GM21576 (cell line): Measurements from ENCODE around the gene MICAL3.
"Not testable (repeated sequence)": the region's sequence is repeated elsewhere in the genome, so short reads cannot be mapped to it uniquely, and the experiment has no call there.

Source experiments
- ATAC-seq: cut with Tn5 transposase; IDR thresholded peaks from one replicate; pipeline ENCODE4 v1.9.1; 2021; ENCODE audit warnings: mild to moderate bottlenecking, moderate library complexity; ENCODE audit not compliant: unreplicated experiment

Gene MICAL3

DNA sequence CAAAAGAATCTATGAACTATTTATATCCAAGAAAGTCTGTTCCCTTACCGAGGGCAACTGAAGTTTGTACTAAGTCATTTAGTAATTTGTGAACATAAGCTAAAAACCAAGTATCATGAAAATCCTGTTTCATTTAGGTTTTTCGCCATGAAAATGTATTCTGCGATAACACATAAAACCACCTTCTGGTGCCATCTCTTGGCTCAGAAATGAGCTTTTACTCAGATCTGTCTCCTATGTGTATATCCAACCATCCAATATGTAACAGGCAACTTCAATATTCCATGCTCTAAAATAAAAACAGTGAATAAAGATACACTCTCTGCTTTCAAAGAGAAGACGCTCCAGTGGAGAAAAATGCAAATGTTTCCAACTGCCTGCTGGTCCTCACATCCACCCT, 132.0 kb downstream of the MICAL3 start:
- ATAC-seq = no peak

DNA sequence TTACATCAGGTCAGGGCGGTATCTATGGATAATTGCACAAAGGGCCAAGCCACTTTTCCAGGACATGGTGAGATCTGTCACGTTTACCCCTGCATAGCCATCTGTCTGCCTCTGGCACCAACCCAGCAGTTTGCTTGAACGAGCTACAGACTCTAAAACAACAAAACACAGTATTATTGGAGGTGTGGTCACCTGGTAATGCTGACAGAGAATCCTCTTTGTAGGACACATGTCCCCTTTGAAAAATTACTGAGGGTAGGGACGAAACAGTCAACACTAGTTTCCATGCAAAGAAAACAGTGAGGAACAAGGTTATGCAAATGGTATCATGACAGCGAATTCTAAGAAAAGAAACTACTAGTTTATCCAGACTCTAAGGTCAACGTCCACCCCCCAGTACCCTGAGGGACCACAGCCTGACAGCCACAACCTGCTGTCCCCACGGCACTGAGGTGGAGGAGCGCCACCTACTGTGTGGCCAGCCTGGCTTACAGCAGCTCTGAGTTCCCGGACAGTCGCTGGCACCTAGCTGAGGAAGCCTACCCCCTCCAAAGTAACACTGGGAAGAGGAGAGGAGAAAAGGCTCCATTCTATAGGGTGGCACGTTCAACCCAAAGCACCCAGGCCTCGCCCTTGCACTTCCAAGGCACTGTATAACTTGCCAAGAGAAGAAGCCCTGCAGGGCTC, 132.7 kb downstream of the MICAL3 start:
- ATAC-seq = no peak

DNA sequence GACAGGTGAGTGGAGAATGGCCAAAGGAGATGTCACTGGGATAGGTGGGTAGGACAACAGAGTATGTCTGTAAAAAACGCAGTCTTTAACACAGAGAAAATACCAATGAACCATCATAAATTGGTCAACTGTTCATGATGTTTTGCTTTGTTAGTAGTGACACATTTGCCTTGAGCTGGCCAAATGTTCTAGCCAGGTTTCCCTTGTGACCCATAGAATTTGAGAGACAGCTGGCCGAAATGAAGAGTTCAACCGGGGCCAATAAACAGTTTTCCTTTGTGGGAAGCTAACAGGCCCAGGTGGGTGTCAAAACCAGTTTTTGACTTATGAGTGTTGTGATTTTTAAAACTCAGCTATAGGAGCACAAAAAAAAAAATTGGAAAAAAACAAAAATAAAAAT, 133.5 kb downstream of the MICAL3 start:
- ATAC-seq = no peak

DNA sequence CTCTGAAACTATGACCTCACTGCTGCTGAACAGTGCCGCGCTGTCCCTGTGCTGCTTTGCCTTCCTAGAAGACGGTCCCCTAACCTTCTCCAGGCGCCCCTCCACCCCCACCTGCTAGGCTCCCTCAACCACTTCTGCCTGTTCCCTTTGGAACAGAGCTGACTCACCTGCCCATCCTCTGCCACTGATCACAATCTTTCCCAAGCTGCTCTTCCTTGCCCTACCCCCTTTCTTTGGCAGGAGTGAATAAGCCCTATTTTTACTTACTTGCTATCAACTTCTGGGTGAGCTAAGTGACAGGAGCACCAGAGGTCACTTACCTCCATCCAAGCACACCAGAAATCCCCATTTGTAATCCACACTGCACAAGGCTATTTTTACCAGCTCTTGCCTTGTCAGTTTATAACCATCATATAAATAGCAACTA, 134.1 kb downstream of the MICAL3 start:
- ATAC-seq = no peak

DNA sequence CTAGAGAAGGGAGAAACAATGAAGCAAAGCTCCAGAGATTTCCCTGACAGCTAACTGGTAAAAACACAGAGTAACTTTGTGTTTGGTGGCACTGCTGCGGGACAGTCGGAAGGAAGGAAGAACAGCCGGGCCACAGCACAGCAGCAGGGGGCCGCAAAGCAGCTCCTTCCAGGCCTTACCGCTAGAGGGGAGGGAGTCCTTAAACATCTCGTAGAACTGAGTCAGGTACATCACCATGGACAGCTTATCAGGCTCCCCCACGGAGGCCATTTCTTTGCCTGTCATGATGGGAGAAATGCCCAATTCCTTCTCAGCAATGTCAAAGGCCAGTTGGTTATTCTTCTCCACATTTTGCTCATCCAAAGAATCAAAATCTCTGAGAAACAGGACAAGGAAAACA, 135.5 kb downstream of the MICAL3 start:
- ATAC-seq = no peak

DNA sequence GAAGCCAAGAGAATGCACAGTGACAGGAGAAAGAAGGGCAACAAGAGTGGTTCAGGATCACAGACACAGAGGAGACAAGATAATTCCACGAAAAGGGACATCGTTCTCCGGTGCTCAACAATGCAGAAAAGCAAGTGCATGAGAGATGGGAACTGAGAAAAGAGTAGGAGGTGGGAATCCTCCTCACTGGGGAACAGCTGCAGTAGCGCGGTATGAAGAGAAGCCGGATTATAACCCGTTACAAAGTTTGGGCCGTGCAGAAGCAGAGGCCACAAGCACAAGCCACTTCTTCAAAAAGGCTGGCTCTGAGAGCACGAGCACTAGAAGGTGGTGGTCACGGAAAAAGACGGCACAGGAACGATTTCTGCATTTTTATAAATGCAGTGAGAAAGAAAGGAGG, 135.9 kb downstream of the MICAL3 start:
- no peak for ATAC-seq

DNA sequence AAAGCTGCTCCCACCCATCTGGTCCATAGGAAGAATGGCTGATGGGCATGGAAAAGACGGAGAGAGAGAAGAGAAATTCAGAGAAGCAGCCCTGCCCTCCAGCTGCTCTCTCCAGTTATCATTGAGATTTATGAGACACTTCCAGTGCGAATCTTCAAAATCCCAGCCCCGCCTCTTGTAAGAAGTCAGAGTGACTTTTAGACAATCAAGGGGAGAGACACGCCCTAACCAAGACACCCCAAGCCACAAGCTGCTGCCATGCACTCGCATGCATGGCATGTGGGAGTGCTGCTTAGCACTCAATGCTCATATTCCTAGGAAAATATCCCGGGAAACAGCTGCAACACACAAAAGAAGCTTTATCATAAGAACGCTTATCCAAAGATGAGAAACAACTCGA, 139.5 kb downstream of the MICAL3 start:
- no peak for ATAC-seq

DNA sequence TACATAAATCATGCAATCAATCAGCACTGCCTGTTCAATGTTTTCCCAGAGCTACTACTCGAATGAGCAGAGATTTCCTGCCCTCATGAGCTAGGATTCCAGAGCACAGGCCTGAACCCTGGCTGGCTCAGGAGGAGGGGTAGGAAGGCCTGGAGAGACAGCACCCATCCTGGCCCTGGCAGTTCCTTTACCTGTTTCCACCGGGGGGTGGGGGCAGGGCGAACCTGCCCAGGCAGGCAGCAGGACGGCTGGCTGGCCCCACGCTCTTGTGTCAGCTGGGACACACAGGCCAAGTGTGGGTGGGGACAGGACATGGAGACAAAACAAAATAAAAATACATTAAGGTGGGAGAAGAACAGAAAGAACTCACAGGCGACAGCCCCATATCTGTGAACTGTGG, 140.3 kb downstream of the MICAL3 start:
- no peak for ATAC-seq

DNA sequence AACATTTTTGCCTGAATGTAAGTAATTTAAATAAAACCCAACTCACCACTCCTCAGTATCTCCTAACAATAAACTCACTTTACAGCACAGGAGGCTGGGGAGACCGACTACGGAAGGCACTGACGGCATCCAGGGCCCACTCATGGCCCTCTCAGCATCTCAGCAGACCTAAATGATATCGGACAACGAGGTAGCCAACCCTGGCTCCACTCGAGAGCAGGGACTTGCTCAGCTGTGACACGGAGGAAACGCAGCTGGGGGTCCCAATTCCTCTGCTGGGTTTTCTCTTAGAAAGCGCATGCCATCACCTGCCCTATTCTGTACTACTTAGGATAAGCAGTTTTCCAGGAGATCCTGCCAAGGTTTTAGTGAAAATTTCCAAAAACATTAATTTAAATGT, 141.0 kb downstream of the MICAL3 start:
- no peak for ATAC-seq

DNA sequence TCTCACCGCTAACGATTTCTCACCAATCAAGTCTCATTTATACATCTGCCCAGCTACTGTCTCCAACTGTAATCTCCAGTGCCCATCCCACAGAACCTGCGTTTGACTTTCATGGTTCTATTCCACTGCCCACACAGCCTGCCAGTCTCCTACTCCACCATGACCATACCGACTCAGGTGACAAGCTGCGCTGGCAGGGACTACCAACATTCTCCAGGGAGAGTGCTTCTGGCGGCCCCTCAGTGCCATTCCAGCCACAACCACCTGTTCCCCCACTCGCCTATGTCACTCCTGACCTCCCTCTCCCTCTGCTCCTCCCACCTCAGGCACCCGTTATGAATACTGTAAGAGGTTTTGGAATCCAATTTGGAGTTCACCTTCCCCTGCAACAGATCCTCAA, 141.6 kb downstream of the MICAL3 start:
- no peak for ATAC-seq

DNA sequence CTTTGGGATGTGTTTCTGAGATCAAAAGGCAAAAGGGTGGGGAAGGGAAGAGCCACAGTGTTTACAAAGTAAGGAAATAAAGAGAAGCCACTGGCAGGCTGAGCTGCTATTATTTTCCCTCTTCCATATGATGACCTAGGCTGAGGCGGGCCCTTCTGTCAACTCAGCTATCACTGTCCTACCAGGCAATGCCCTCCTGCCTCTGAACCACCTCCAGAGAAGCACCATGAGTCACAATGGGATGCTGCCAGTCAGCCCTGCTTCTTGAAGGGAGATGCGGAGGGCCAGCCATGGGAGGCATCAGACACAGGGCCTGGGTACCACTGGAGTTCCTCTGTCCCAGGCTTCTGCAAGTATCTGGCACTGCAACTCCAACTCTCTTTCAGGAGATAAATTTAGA, 142.2 kb downstream of the MICAL3 start:
- ATAC-seq = no peak

DNA sequence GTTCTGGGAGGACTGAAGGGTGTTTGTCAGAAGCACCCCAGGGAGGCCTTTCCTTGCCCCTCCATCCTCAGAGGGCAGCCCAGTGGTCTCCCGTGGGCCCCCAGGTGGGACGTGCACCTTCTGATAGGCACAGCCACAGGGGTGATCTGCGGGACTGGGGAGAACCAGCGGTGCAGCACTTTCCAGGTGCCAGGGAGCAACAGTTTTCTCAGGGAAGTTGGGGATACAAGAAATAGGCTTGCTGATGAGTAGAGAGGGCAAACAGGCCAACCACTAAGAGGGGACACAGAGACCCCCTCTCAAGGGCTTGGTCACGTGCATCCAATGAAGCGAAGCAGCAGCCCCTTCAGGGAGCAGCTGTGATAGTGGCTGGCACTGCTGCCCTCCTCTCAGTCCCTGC, 143.0 kb downstream of the MICAL3 start:
- no peak for ATAC-seq

DNA sequence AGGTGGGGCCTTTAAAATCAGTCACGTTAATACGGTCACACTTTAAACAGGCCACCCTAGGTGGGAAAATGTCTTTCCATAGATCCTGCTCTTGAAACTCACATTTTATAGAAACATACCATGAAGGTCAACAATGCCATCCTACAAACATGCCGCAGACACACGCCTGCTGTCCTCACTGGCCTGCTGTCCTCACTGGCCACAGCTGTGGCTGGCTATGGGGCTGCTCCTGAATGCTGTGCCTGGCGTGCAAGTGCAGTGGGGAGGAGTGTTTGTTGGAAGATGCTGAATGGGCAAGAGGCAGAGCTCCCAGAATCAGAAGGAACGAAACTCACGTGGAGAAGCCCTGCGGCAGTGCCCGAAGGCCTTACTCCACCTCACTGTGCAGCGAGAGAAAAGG, 143.9 kb downstream of the MICAL3 start:
- no peak for ATAC-seq

DNA sequence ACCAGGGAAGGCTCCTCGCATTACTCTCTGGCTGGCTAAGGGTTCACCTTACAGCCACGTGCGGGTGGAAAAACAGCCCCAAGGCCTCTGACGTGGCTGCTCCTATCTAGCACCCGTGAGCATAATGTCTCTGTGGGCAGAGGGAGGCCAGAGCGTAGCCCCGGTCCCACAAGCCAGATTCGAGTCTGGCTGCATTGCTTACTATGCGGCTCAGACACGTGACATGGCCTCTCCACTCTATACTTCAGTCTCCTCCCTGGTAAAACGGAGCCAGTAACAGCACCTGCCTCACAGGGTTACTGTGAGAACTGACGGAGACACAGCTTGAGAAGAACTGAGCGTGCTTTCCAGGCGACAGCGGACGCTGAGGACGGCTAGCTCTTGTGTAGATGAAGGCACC, 144.3 kb downstream of the MICAL3 start:
- no peak for ATAC-seq

DNA sequence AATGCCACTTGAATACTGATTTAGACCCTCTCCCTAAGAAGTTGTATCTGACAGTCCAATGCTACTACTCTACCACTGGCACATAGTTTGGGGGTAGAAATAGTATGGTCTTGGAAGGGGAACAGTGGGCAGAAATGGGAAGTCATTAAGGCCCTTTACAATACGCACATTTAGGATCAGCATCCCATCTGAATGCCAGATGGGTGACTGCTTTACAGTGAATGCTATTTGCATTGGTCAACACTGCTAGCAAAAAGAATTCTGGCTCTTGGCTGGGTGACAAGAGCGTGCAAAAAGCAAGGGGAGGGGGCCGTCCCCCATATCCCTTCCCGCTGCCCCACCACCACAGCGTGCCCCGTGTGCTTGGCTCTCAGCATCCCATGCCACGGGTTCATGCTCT, 145.4 kb downstream of the MICAL3 start:
- ATAC-seq = no peak

DNA sequence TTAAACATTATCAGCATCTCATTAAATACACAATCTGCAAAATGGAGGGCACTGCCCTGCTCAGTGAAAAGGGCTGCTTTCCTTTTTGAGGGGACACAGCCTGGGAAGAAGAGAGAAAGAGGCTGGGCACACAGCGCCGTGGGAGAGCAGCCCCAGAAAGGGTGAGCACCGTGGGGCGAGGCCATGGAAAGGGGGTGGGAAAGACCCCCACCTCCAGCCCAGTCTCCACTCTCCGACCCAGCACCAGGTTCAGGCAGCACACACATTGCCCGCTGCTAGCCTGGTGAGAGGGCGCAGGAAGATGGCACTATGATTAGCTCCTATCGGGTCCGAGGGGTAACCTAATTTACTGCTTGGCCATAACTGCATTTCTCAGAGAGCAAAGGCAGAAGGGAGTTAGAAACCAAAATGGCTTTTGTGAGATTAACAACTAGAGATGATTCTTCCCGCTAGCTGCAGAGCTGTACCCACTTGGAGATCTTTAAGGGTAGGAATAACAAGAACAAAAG, 146.1 kb downstream of the MICAL3 start:
- ATAC-seq = no peak

DNA sequence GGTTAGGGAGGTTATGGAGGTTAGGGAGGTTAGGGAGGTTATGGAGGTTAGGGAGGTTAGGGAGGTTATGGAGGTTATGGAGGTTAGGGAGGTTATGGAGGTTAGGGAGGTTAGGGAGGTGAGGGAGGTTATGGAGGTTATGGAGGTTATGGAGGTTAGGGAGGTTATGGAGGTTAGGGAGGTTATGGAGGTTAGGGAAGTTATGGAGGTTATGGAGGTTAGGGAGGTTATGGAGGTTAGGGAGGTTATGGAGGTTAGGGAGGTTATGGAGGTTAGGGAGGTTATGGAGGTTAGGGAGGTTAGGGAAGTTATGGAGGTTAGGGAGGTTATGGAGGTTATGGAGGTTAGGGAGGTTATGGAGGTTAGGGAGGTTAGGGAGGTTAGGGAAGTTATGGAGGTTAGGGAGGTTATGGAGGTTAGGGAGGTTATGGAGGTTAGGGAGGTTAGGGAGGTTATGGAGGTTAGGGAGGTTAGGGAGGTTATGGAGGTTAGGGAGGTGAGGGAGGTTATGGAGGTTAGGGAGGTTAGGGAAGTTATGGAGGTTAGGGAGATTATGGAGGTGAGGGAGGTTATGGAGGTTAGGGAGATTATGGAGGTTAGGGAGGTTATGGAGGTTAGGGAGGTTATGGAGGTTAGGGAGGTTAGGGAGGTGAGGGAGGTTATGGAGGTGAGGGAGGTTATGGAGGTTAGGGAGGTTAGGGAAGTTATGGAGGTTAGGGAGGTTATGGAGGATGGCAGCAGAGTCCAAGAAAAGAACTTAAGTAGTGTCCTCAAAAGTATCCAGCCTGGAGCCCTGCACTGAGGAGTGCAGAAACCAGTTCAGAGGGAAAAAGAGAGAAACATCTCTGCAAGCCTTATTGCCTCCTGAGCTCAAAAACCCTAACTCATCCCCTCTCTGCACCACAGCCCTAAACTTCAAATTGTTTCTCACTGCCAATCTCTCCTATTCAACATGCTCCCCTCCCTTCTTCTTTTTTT, 147.2 kb downstream of the MICAL3 start:
- ATAC-seq = not testable (repeated sequence)

DNA sequence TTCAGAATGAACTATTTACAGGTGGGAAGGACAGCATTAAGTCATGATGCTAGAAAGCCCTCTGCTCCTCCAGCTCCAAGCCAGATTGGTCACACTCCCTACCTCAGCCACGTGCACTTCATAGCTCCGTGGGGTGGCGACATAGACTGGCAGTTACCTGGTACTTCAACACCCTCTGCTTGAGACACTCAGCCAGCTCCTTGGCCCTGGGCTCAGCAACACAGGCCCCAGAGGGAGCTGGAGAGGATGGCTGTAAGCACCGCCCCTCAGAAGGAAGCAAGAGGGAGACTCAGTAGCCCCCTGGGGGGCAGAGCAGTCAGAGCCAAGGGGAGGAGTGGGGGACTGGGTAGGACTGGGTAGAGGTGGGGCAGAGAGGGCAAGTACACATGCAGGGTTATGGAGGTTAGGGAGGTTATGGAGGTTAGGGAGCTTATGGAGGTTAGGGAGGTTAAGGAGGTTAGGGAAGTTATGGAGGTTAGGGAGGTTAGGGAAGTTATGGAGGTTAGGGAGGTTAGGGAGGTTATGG, 148.0 kb downstream of the MICAL3 start:
- ATAC-seq = no peak

DNA sequence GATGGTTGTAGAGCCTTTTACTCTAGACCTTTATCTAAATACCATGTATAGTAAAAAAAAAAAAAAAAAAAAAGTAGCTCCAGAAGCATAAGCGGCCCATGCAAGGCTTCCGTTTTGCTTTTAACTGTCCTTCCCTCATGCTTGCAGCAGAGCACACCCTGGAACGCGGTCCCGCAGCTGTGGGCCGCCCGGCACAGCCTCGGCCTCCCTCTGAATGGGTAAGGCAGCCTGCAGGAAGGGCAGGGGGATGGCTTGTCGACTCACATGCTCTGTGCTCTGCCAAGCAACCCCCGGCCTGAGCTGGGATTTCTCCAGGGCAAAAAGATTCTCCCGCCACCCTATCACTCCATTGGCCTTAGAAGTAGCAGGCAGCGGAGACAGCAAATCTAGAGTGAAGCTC, 148.7 kb downstream of the MICAL3 start:
- ATAC-seq = no peak

DNA sequence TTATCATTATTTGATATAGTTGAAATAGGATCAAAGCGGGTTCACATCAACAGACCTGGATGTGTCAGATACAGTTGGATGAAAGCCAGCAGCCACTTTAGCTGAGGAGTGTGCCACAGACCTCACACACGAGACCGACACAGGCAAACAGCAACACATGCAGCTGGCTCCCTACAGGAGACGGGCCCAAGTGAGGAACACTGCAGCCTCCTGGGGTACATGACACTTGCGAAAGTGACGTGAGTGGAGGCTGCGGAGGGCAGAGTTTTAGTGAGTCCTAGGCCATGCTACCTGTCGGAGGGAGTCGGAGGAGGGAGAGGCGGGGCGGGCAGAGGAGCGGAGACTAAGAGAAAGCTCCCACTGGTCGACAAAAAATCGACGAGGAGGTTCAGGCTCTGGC, 149.2 kb downstream of the MICAL3 start:
- ATAC-seq = no peak

DNA sequence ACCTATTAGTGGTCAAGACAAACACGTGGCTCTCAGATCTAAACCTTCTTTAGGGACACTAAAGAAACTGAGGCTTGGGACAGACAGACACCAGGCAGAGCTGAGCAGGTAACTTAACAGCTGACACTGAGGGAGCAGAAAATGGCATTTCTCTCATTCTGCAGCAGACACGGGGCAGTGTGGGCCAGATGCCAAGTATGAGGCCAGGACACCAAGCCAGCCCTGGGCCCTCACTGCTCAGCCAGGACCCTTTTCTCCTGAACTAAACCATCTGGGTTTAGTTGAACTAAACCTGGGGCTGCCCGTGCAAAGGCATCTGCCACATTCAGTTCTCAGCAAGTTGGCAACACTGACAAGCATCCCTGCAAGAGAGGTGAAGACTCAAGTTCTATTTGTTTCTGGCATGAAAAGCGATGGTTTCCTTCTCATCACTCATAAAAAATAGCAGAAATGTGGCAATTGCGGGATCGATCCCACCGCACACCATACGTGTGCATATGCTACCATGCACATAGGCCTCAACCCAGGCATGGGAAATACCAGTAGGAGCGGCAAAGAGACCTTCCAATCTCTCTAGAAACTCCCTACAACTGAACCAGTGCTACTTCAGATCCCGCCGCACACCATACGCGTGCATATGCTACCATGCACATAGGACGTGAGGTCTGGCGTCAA, 150.0 kb downstream of the MICAL3 start:
- ATAC-seq = no peak
